H1 (cell line): Measurements from ENCODE around the gene INPP5B. TPM values are rescaled to one million over a fixed set of nuclear protein-coding genes. Genes with fewer than 3 reads are reported as not detected.

Experiments used
- CTCF ChIA-PET: fragments of 300-600 bp; sonication (Branson Sonifier 250); formaldehyde crosslinking; loops from one replicate; lab custom pipeline; 2021; ENCODE audit not compliant: partially characterized antibody; lab: Charles Lee
- POLR2A ChIA-PET: fragments of 300-600 bp; sonication (Branson Sonifier 250); formaldehyde crosslinking; loops from one replicate; lab custom pipeline; 2021; ENCODE audit warnings: inconsistent platforms; ENCODE audit not compliant: partially characterized antibody; lab: Charles Lee
- DNase-seq, 2 experiments: peaks; one replicate each; pipeline versions ENCODE4 v3.0.0 to v3.0.0-alpha.2; 2010 to 2022; ENCODE audit warnings: low spot score in 2 of 2, low read depth in 1 of 2, mixed read lengths in 1 of 2
- FAIRE-seq: peaks from 2 replicates; lab custom pipeline; 2011; peaks lifted over from hg19 to GRCh38; lab: Jason Lieb, UNC
- H2AFZ ChIP-seq: 2 replicates; pipeline ENCODE4 v1.8.1; 2012; ENCODE audit warnings: low read length, inconsistent platforms
- H2AK5ac ChIP-seq: 2 replicates; pipeline ENCODE4 v1.6.1; 2013; ENCODE audit warnings: low read depth, low read length
- H2BK120ac ChIP-seq: replicated peaks from 2 replicates; pipeline ENCODE3; 2013; ENCODE audit warnings: low read depth, low read length, inconsistent platforms
- H2BK12ac ChIP-seq: 2 replicates; pipeline ENCODE4 v1.6.1; 2013; ENCODE audit warnings: low read depth, low read length
- H2BK15ac ChIP-seq: 2 replicates; pipeline ENCODE4 v1.6.1; 2013; ENCODE audit warnings: low read length
- H2BK20ac ChIP-seq: 2 replicates; pipeline ENCODE4 v1.6.1; 2013; ENCODE audit warnings: low read length
- H2BK5ac ChIP-seq: 2 replicates; pipeline ENCODE4 v1.6.1; 2013; ENCODE audit warnings: low read depth, low read length
- H3K14ac ChIP-seq: 2 replicates; pipeline ENCODE4 v1.6.1; 2013; ENCODE audit warnings: inconsistent platforms; ENCODE audit not compliant: insufficient read length
- H3K18ac ChIP-seq: 2 replicates; pipeline ENCODE4 v1.6.1; 2013; ENCODE audit warnings: low read length; ENCODE audit errors: extremely low read depth
- H3K23ac ChIP-seq: 2 replicates; pipeline ENCODE4 v1.6.1; 2013; ENCODE audit warnings: inconsistent platforms; ENCODE audit not compliant: insufficient read length
- H3K23me2 ChIP-seq: 2 replicates; pipeline ENCODE4 v1.6.1; 2013; ENCODE audit warnings: low read depth, low read length
- H3K27ac ChIP-seq: 2 replicates; pipeline ENCODE4 v1.6.1; 2011; ENCODE audit warnings: low read depth, low read length, inconsistent platforms
- H3K27me3 ChIP-seq, 4 experiments: replicated peaks in 1 of 4; 1 replicate in 1 of 4; 2 replicates in 3 of 4; pipeline versions ENCODE4 v1.6.1 to v1.8.1; 2011 to 2013; ENCODE audit warnings: low read length in 3 of 4, mild to moderate bottlenecking in 3 of 4, inconsistent platforms in 2 of 4, mixed read lengths in 2 of 4, moderate library complexity in 1 of 4; ENCODE audit not compliant: control insufficient read depth in 3 of 4, insufficient read depth in 3 of 4; ENCODE audit errors: extremely low read depth in 1 of 4
- H3K36me3 ChIP-seq, 4 experiments: 2 replicates each; pipeline versions ENCODE4 v1.6.1 to v1.8.1; 2011 to 2013; ENCODE audit warnings: mild to moderate bottlenecking in 4 of 4, low read length in 3 of 4, moderate library complexity in 2 of 4, control low read depth in 1 of 4, inconsistent platforms in 1 of 4; ENCODE audit not compliant: insufficient read depth in 4 of 4, control insufficient read depth in 2 of 4
- H3K4ac ChIP-seq: replicated peaks from 2 replicates; pipeline ENCODE3; 2013; ENCODE audit warnings: low read length, low read depth, mixed read lengths, inconsistent platforms; ENCODE audit not compliant: insufficient read length
- H3K4me1 ChIP-seq, 4 experiments: replicated peaks in 1 of 4; 1 replicate in 1 of 4; 2 replicates in 3 of 4; pipeline versions ENCODE4 v1.6.1 to v1.8.1; 2011 to 2013; ENCODE audit warnings: low read length in 3 of 4, inconsistent platforms in 2 of 4, mixed read lengths in 1 of 4; ENCODE audit not compliant: insufficient read depth in 4 of 4, control insufficient read depth in 3 of 4
- H3K4me2 ChIP-seq, 2 experiments: 2 replicates each; pipeline versions ENCODE4 v1.6.1 to v1.8.1; 2011 to 2013; ENCODE audit warnings: low read depth in 2 of 2, low read length in 2 of 2, control low read depth in 1 of 2, inconsistent platforms in 1 of 2, mild to moderate bottlenecking in 1 of 2; ENCODE audit not compliant: insufficient read depth in 1 of 2
- H3K4me3 ChIP-seq, 4 experiments: fragments of 200-600, 300-600 bp in 1 of 4; sonication (generic), shearing (Covaris generic), sonication (Bioruptor Twin) in 1 of 4; 2 replicates each; pipeline versions ENCODE4 v1.5.1 to v1.8.1; 2011 to 2016; ENCODE audit warnings: low read length in 4 of 4, low read depth in 3 of 4, control low read depth in 2 of 4, inconsistent platforms in 2 of 4, mild to moderate bottlenecking in 2 of 4, mixed read lengths in 1 of 4, moderate library complexity in 1 of 4; ENCODE audit not compliant: insufficient read depth in 2 of 4; ENCODE audit errors: extremely low read depth in 1 of 4
- H3K56ac ChIP-seq: replicated peaks from 2 replicates; pipeline ENCODE3; 2013; ENCODE audit warnings: low read depth, mild to moderate bottlenecking, mixed read lengths, low read length, inconsistent platforms; ENCODE audit not compliant: insufficient read length
- H3K79me1 ChIP-seq: 2 replicates; pipeline ENCODE4 v1.6.1; 2013; ENCODE audit warnings: low read depth, low read length, control low read depth
- H3K79me2 ChIP-seq, 2 experiments: 2 replicates each; pipeline versions ENCODE4 v1.6.1 to v1.8.1; 2012 to 2013; ENCODE audit warnings: low read length in 2 of 2, mild to moderate bottlenecking in 2 of 2, inconsistent platforms in 1 of 2; ENCODE audit not compliant: insufficient read depth in 2 of 2, control insufficient read depth in 1 of 2
- H3K9ac ChIP-seq, 4 experiments: replicated peaks in 1 of 4; 1 replicate in 1 of 4; 2 replicates in 3 of 4; pipeline versions ENCODE4 v1.6.1 to v1.8.1; 2011 to 2013; ENCODE audit warnings: low read depth in 3 of 4, low read length in 3 of 4, control low read depth in 2 of 4, mild to moderate bottlenecking in 2 of 4, moderate library complexity in 2 of 4, inconsistent platforms in 1 of 4; ENCODE audit errors: extremely low read depth in 1 of 4
- H3K9me3 ChIP-seq, 2 experiments: 2 replicates each; pipeline versions ENCODE4 v1.6.1 to v1.8.1; 2012 to 2013; ENCODE audit warnings: mild to moderate bottlenecking in 2 of 2, moderate library complexity in 2 of 2, control low read depth in 1 of 2, inconsistent platforms in 1 of 2, low read depth in 1 of 2, low read length in 1 of 2, mixed read lengths in 1 of 2; ENCODE audit not compliant: insufficient read depth in 2 of 2
- H4K20me1 ChIP-seq, 2 experiments: replicated peaks in 1 of 2; 2 replicates each; pipeline versions ENCODE3 to v1.8.1; 2011 to 2013; ENCODE audit warnings: inconsistent platforms in 2 of 2, low read length in 2 of 2, mild to moderate bottlenecking in 1 of 2; ENCODE audit not compliant: insufficient read depth in 2 of 2, control insufficient read depth in 1 of 2
- H4K5ac ChIP-seq: 2 replicates; pipeline ENCODE4 v1.6.1; 2013; ENCODE audit warnings: low read length, low read depth, mixed read lengths, inconsistent platforms; ENCODE audit not compliant: insufficient read length
- H4K8ac ChIP-seq: 2 replicates; pipeline ENCODE4 v1.8.0; 2013; ENCODE audit warnings: mild to moderate bottlenecking, moderate library complexity, low read length, inconsistent platforms; ENCODE audit not compliant: insufficient read depth; ENCODE audit errors: extremely low read depth
- H4K91ac ChIP-seq: replicated peaks from 2 replicates; pipeline ENCODE3; 2013; ENCODE audit warnings: low read length, mixed read lengths, inconsistent platforms; ENCODE audit not compliant: insufficient read length
- CTBP2 ChIP-seq: IDR thresholded peaks from 2 replicates; pipeline ENCODE4 v1.7.0; 2011; ENCODE audit warnings: borderline replicate concordance, mild to moderate bottlenecking, moderate library complexity, mixed read lengths, low read length; ENCODE audit not compliant: insufficient read depth, insufficient read length
- GTF2F1 ChIP-seq: IDR thresholded peaks from 2 replicates; pipeline ENCODE4 v1.6.1; 2012; ENCODE audit warnings: low read depth, low read length, improper control_type of control experiment, borderline replicate concordance
- KDM4A ChIP-seq: IDR thresholded peaks from one replicate; pipeline ENCODE4 v1.7.1; 2012; ENCODE audit warnings: low read depth, mild to moderate bottlenecking, moderate library complexity, low read length, inconsistent platforms; ENCODE audit not compliant: severe bottlenecking
- RAD21 ChIP-seq, 2 experiments: IDR thresholded peaks in 1 of 2; conservative IDR thresholded peaks in 1 of 2; 2 replicates each; pipeline ENCODE4 v1.6.1; 2011; ENCODE audit warnings: low read depth in 2 of 2, low read length in 2 of 2, improper control_type of control experiment in 1 of 2, inconsistent platforms in 1 of 2, mild to moderate bottlenecking in 1 of 2, moderate library complexity in 1 of 2
- RXRA ChIP-seq: IDR thresholded peaks from 2 replicates; pipeline ENCODE4 v1.6.1; 2011; ENCODE audit warnings: low read depth, mild to moderate bottlenecking, low read length, moderate library complexity; ENCODE audit not compliant: insufficient read depth
- SIN3A ChIP-seq, 2 experiments: IDR thresholded peaks in 1 of 2; conservative IDR thresholded peaks in 1 of 2; 2 replicates each; pipeline ENCODE4 v1.6.1; 2011 to 2012; ENCODE audit warnings: low read length in 2 of 2, improper control_type of control experiment in 1 of 2, low read depth in 1 of 2, mild to moderate bottlenecking in 1 of 2
- SUZ12 ChIP-seq: fragments of 200-600 bp; sonication (generic); IDR thresholded peaks from 2 replicates; pipeline ENCODE4 v1.6.1; 2012; ENCODE audit warnings: mild to moderate bottlenecking, inconsistent platforms, low read length, moderate library complexity, mixed read lengths
- TCF12 ChIP-seq: IDR thresholded peaks from 2 replicates; pipeline ENCODE4 v1.6.1; 2011; ENCODE audit warnings: low read depth, mild to moderate bottlenecking, low read length
- WGBS, 2 experiments: shearing (Covaris generic) in 1 of 2; methylation state at CpG; one replicate each; pipeline versions ENCODE4 v1.1.6 to v1.1.7; 2013 to 2015; ENCODE audit warnings: low lambda C conversion rate in 2 of 2, mixed read lengths in 2 of 2, inconsistent platforms in 1 of 2, low coverage in 1 of 2, missing lambda C conversion rate in 1 of 2; ENCODE audit not compliant: insufficient replicate concordance in 2 of 2, insufficient coverage in 1 of 2, insufficient read length in 1 of 2; ENCODE audit errors: extremely low coverage in 1 of 2, missing lambda C conversion rate in 1 of 2; 5-methylcytosine and 5-hydroxymethylcytosine counted together
- polyA plus RNA-seq, 7 experiments: library from polyadenylated mRNA; depleted of rRNA in 3 of 7; stranded (reverse) in 5 of 7; unstranded in 2 of 7; fragments of >200 nt in 5 of 7; fragments of 200-250 nt in 2 of 7; gene quantifications; 1 replicate in 5 of 7; 2 replicates in 1 of 7; 4 replicates in 1 of 7; pipeline versions ENCODE4 v1.2.1 to v1.2.3, GENCODE V29; 2011 to 2013; ENCODE audit warnings: missing spikeins in 2 of 7, mixed read lengths in 2 of 7
- total RNA-seq: library from RNA; stranded (reverse); fragmentation: NEBNext Ultra II Directional; extraction: Animal tissue kit (Norgen Biotek cat#: 25700); gene quantifications from 2 replicates; pipeline ENCODE4 v1.2.1, GENCODE V29; 2021

Gene INPP5B
- total and polyA plus RNA-seq, 2 of the 8 experiments (the other 6 are each of a cell fraction or from before 2014, with no cell fraction given), result 14.0 to 23.7 TPM

DNA sequence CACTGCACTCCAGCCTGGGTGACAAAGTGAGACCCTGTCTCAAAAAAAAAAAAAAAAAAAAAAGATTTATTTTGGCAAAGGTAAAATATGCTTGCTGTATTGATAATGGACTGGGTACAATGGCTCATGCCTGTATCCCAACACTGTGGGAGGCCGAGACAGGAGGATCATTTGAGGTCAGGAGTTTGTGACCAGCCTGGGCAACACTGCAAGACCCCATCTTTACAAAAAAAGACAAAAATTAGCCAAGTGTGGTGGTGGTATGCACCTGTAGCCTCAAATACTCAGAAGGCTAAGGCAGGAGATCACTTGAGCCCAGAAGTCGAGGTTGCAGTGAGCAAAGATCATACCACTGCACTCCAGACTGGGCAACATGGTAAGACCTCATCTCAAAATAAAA, 36.7 kb upstream of the INPP5B start:
- no peak for DNase-seq
- Histone ChIP-seq H2BK12ac (no peak overlapping the region), H2BK120ac (no peak overlapping the region), H2BK5ac (no peak overlapping the region), H2AFZ (no peak overlapping the region), H2AK5ac (no peak overlapping the region), H4K91ac (no peak overlapping the region), H3K4me1 (no peaks in the 10 kb centered on the region), H3K4me2 (no peak overlapping the region), H3K79me1 (no peaks in the 10 kb centered on the region), H3K23ac (no peak overlapping the region), H3K4ac (no peak overlapping the region), H4K8ac (no peak overlapping the region), H4K20me1 (peaks cover 0 to 6% of the 10 kb centered on the region in 2 experiments), H3K23me2 (no peaks in the 10 kb centered on the region), H3K27ac (no peak overlapping the region), H2BK20ac (no peak overlapping the region), H3K56ac (no peak overlapping the region), H4K5ac (no peak overlapping the region), H3K27me3 (no peaks in the 10 kb centered on the region), H3K9me3 (no peaks in the 10 kb centered on the region), H3K9ac (no peak overlapping the region), H3K18ac (no peak overlapping the region), H3K14ac (no peak overlapping the region), H3K36me3 (peaks cover 41 to 89% (median 80%) of the 10 kb centered on the region in 4 experiments), H3K4me3 (no peak overlapping the region), H3K79me2 (peaks cover 0 to 14% of the 10 kb centered on the region in 2 experiments; a peak in 2 of 4 replicates), H2BK15ac (no peak overlapping the region)
- 87% methylated on average over 2 of the region's 2 CpGs; no CpG with 5 or more reads in 1 of the 2 experiments for WGBS, 2 experiments
- FAIRE-seq, result no peak
- CTCF ChIA-PET, result interaction anchor here (1.0 kb wide), 1 partner anchor 28 kb away, joined by 4 read pairs; no protein-coding TSS in a partner anchor
- POLR2A ChIA-PET, result interaction anchor here (0.6 to 0.8 kb wide), 2 partner anchors 40 to 917 kb away, joined by 3 to 4 read pairs; no protein-coding TSS in a partner anchor
- TF ChIP-seq GTF2F1, result no peak
- no peak for TF ChIP-seq RXRA
- TF ChIP-seq TCF12, result no peak
- TF ChIP-seq SIN3A (conservative IDR thresholded peaks at IDR 0.05 in 1 of 2, IDR thresholded peaks at IDR 0.05 in 1 of 2; ENCODE audit: low read depth in 1 of 2, low read length in 2 of 2), result no peak
- TF ChIP-seq CTBP2, result no peak
- TF ChIP-seq KDM4A, result no peak
- TF ChIP-seq SUZ12, result no peak
- TF ChIP-seq RAD21 (IDR thresholded peaks at IDR 0.05 in 1 of 2, conservative IDR thresholded peaks at IDR 0.05 in 1 of 2; ENCODE audit: low read depth in 2 of 2, low read length in 2 of 2), result no peak
